Measurements from ENCODE around the gene LAMA2.

DNA sequence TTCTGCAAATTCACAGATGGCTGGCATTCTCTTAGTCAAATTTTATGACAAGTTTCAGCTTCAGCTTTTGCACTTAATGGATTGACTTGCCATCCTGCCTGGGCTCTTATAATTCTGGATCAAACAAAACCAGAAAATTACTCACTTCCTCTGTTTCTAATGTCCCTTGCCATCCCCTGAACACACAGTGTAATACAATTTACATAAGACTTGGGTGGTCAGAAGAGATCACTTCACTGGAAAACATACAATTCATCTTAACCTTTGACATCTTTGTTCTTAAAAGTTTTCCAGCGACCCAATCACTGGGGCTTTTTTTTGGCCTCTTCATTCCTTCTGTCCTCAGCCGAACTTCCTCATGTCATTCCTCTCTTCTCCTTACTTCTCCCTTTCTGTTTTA is 628.0 kb downstream of the LAMA2 start:
- TF ChIP-seq, protein P1, sequence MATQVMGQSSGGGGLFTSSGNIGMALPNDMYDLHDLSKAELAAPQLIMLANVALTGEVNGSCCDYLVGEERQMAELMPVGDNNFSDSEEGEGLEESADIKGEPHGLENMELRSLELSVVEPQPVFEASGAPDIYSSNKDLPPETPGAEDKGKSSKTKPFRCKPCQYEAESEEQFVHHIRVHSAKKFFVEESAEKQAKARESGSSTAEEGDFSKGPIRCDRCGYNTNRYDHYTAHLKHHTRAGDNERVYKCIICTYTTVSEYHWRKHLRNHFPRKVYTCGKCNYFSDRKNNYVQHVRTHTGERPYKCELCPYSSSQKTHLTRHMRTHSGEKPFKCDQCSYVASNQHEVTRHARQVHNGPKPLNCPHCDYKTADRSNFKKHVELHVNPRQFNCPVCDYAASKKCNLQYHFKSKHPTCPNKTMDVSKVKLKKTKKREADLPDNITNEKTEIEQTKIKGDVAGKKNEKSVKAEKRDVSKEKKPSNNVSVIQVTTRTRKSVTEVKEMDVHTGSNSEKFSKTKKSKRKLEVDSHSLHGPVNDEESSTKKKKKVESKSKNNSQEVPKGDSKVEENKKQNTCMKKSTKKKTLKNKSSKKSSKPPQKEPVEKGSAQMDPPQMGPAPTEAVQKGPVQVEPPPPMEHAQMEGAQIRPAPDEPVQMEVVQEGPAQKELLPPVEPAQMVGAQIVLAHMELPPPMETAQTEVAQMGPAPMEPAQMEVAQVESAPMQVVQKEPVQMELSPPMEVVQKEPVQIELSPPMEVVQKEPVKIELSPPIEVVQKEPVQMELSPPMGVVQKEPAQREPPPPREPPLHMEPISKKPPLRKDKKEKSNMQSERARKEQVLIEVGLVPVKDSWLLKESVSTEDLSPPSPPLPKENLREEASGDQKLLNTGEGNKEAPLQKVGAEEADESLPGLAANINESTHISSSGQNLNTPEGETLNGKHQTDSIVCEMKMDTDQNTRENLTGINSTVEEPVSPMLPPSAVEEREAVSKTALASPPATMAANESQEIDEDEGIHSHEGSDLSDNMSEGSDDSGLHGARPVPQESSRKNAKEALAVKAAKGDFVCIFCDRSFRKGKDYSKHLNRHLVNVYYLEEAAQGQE (IDR thresholded peaks at IDR 0.05; ENCODE audit: low read depth): no peak
- TF ChIP-seq RAD21 (IDR thresholded peaks at IDR 0.05; ENCODE audit: low read depth): no peak
- no peak for TF ChIP-seq EP300 (IDR thresholded peaks at IDR 0.05; ENCODE audit: borderline replicate concordance)
- TF ChIP-seq NFIC (IDR thresholded peaks at IDR 0.05): no peak
- TF ChIP-seq, protein P2, sequence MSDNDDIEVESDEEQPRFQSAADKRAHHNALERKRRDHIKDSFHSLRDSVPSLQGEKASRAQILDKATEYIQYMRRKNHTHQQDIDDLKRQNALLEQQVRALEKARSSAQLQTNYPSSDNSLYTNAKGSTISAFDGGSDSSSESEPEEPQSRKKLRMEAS (IDR thresholded peaks at IDR 0.05): no peak
- TF ChIP-seq, protein P3, sequence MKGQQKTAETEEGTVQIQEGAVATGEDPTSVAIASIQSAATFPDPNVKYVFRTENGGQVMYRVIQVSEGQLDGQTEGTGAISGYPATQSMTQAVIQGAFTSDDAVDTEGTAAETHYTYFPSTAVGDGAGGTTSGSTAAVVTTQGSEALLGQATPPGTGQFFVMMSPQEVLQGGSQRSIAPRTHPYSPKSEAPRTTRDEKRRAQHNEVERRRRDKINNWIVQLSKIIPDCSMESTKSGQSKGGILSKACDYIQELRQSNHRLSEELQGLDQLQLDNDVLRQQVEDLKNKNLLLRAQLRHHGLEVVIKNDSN (IDR thresholded peaks at IDR 0.05): no peak
- TF ChIP-seq ZBTB7A (IDR thresholded peaks at IDR 0.05; ENCODE audit: low read depth): no peak
- TF ChIP-seq YY1 (IDR thresholded peaks at IDR 0.05; ENCODE audit: low read depth): no peak
- TF ChIP-seq CREB1 (IDR thresholded peaks at IDR 0.05; ENCODE audit: low read depth): no peak
- no peak for TF ChIP-seq TCF12 (IDR thresholded peaks at IDR 0.05; ENCODE audit: low read depth)
